NCI-H1694 (cell line): ENCODE data around the gene CRACR2A.
A peak's percentile ranks its signal among the peaks of the same experiment; 100 is the strongest.

Experiments
- DNase-seq: peaks from one replicate; lab custom pipeline; 2025; lab: John Stamatoyannopoulos, UW

Gene CRACR2A

DNA sequence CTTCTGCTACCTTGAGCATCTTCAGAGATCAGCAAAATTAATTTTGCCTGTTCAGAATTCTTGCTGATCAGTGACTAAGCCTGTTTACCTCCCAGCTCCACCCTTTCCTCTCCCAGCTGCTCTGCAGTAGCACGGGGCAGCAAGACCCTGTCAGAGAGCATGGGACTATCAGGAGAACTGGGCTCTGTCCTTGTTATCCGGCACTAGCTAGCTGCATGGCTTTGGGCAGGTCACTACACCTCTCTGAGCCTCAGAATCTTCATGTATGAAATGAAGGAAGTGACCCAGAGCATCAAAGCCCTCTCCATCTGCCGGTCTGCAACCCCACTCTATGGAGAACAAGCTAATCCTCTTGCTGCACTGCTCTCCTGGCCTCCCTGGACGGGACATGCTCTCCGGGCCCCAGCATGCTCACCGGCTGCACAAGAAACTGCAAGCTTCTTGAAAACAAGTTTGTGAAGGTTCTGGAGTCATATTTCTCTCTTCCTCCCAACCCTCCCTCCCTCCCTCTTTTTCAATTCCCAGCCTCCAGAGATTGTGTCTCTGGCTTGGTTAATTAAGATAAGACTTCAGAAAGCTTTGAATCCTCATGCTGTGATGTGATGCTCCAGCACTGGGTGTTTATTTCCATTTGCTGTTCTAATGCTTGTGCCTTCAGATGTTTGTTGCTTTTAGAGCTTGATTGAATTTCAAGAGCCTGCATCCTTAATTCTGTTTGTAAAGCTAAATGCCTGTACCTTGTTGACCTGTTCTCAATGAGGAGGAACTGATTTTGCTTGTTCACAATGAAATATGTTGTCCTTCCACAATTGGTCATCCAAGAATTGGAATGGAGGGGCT, 101.1 kb downstream of the CRACR2A start:
- DNase-seq, result no peak

DNA sequence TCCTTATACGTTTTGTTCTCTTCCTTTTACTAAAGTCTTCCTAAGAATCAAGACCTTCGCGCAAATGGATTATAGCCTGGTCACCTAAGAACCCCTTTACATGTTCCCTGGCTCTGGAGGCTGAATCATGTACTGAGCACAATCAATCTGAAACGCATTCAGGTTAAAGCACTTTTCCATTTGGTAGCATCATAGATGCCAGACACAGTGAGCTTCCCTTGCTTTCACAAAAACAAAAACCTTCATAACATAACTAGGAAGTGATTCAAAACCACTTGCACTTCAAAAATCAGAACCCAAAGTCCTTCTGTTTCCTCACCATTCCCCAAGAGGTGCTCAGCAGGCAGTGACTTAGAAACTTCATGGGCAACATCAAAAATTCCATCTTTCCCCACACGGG, 105.4 kb downstream of the CRACR2A start:
- no peak for DNase-seq

DNA sequence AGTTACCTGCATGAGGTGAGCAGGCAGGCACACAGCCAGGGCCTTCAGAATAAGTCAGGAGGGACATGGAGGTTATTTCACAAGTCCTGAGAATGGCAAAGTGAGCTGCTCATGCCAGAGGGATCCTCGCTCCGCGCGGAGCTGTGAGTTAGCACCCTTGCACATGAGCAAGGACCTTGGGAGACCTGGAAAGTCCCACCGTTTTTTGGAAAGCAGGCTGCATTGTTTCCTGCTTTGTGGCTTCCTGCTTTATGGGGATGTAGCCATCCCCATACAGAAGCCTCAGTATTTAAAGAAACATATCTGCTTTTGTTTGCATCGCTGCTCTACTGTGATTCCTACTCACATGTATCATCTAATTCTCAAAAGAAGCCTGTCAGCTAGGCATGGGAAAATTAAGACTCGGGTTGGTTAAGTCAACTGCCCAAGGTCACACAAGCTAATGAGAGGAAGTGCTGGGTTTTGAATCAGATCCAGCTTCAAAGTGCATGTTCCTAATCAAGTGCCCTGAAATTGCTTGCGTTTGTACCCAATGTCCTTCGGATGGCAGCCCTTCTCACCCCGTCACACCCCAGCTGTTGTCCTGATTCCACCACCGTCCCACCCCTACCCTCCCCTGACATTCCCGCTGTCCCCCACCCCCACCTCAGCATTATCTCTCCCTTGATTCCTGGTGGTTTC, 106.2 kb downstream of the CRACR2A start:
- DNase-seq, result no peak

GRCh38 chr12:3645091-3645490, 107.8 kb downstream of the CRACR2A start:
- no peak for DNase-seq

- peak; percentile 76 for DNase-seq
Measured at GRCh38 chr12:3644104-3644503, 108.8 kb downstream of the CRACR2A start.

DNA sequence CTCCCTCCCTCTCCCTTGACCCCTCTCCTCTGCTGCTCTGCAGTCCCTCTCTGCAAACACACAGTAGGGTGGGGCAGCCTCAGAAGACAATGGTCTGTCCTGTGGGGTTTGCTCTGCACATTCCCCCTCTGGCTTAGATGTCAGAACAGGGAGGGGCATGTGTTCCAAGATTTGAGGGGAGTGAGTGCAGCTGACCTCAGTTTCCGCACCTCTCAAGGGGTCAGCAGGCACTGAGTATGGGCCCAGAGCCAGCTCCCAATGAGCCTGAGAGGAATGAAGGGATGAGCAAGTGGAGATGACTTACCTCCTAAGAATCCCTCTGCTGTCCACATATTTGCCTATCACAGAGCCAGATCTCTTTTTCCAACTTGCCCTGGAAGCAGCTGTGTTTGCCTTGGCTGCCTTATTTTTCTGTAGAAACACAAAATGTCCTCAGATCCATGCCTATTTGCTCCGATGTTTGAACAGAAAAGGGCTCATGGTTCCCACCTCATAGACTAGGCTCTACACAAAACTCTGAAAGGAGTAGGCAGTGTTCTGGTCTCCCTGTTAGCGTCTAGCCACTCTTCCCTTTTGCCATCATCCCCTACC, 111.4 kb downstream of the CRACR2A start:
- DNase-seq, result no peak

- no peak for DNase-seq
Measured at GRCh38 chr12:3636328-3636727, 116.6 kb downstream of the CRACR2A start.

DNA sequence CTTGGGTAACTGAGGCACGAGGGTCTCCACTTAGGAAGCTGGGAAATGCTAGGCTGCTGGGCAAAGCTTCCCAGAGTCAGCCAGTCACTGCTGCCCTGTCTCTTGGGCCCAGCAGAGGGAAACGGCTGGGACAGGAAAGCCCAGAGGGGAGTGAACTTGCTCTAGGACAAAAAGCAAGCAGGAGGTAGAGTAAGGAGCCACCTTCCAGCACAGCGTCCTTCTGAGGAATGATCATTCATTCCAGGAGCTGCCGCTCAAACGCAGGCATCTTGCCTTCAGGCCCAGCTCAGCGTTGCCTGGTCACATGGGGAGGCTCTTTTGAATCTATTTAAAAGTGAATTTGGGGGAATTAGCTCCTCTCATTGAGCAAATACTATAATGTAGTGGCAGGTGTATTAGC, 118.6 kb downstream of the CRACR2A start:
- DNase-seq, result no peak

DNA sequence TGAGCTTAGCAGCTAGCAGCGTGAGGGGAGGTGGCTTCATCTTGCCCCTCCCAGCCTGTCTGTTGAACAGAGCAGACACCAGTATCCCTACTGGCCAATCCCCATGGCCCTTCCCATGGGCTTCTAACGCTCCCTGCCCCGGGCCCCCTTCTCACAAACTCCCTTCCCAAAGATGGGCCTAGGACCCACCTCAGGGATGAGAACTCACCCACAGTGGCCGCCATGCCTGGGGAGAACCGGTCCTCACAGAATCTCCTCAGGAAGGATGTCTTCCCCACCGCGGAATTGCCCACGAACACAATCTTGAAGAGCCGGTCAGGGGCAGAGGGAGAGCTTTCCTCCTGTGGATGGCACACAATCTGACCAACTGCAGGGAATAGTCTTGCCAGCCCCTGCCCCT, 119.5 kb downstream of the CRACR2A start:
- DNase-seq, result no peak

GRCh38 chr12:3632754-3633153, 120.2 kb downstream of the CRACR2A start:
- no peak for DNase-seq

- DNase-seq, result no peak
Measured at GRCh38 chr12:3632256-3632655, 120.7 kb downstream of the CRACR2A start.

DNA sequence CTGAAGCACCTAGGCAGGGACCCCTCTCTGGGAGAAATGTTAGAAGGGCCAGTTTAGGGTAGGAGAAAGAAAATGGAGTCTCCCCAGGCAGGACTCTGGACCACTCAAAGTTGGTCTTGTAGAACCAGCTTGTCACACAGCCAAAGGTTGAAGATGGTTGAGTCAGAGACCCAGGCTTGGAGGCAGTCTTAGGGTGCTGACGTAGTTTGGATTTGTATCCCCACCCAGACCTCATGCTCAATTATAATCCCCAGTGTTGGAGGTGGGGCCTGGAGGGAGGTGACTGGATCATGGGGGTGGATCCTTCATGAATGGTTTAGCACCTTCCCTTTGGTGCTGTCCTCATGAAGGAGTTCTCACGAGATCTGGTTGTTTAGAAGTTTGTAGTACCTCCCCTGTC, 121.2 kb downstream of the CRACR2A start:
- DNase-seq, result no peak

DNA sequence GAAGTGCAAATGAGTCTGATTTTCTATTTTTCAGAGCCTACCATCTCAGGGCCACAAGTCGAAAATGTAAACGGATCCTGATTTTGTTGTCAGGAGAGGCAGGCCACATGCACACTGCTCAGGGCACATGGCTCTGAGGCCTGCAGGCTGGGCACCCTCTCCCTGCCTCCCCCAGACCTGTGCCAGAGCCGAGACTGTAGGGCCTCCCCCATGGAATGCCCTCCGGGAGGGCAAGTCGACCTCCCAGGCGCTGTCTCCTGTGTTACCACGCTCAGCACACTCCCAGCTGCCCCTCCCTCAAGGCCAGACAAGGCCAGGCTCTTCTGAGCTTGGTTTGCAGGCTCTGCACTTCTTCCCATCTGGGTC, 121.7 kb downstream of the CRACR2A start:
- DNase-seq, result no peak

GRCh38 chr12:3630621-3631271, 122.2 kb downstream of the CRACR2A start:
- DNase-seq, result peak; percentile 31

GRCh38 chr12:3630111-3630510, 122.8 kb downstream of the CRACR2A start:
- no peak for DNase-seq

DNA sequence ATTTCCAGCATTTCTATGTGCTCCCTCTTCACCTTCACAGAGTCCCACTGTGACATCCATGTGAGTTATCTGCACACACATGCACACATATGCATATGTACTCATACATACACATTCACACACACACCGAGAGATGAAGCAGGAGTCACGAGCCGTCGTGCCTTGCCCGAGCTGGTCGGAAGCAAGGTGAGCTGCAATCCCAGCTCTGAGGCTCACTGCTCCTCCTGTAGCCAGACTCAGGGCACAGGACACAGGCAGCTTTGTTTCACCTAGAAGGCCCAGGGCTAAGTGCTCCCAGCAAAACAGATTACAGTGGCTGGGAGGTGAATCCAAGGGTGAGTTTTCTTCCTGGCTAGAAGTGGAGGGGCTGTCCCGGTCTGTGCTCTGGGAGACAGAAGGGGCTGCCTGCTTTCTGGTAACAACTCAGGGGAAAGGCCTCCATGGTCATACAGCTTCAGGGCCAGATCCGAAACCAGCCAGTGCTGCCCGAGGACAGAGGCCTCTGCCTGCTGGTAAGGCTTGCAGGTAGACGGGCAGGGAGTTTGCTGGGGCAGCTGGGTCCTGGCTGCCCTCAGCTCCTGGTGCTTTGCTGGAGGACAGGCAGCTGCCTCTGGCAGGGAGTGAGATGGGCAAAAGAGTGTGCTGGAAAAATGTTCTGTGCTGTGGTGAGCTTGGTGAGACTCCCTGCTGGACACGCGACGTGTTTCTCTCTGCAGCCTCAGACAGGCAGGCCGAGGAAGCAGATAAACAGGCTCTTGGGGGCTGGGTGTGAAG, 123.7 kb downstream of the CRACR2A start:
- DNase-seq, result no peak

GRCh38 chr12:3628629-3629028, 124.3 kb downstream of the CRACR2A start:
- no peak for DNase-seq

DNA sequence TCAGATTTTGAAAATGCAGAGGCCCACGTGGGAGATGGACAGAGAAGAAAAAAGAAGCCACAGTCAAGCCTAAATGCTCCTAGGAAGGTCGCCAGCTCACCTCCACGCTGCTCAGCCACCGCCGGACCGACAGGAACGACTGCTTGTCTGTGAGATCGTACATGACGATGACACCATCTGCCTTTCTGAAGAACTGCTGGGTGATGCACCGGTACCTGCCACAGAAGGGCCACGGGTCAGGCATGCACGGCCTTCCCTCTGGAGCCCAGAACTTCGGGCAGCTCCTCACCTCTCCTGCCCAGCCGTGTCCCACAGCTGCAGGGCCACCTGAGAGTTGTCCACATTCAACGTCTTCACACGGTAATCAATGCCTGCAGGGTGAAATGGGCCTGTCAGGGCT, 125.6 kb downstream of the CRACR2A start:
- DNase-seq, result no peak

- no peak for DNase-seq
Measured at GRCh38 chr12:3624273-3624672, 128.6 kb downstream of the CRACR2A start.

- no peak for DNase-seq
Measured at GRCh38 chr12:3622822-3623690, 129.9 kb downstream of the CRACR2A start.
